Astrocyte of the spinal cord (primary cell): ENCODE results near the gene HOXD8.

Experiments
- DNase-seq: peaks from one replicate; pipeline ENCODE4 v3.0.0; 2011; ENCODE audit warnings: low read depth, low spot score
- H3K4me3 ChIP-seq: 2 replicates; pipeline ENCODE4 v1.5.1; 2011; ENCODE audit warnings: low read depth, mild to moderate bottlenecking, low read length, moderate library complexity
- CTCF ChIP-seq: IDR thresholded peaks from 2 replicates; pipeline ENCODE4 v1.5.1; 2012; ENCODE audit warnings: low read depth, mild to moderate bottlenecking, low read length, inconsistent platforms
- in situ Hi-C: cut with HindIII; loops from 2 replicates; pipeline ENCODE4 v1.10.0; 2017; ENCODE audit warnings: low sequenced_read_pairs

HOXD8 gene

GRCh38 chr2:176130957-176131847 is 1.7 kb downstream of the HOXD8 start:
- DNase-seq = peak; percentile 11
- peak overlapping the region; percentile 37 for H3K4me3 ChIP-seq
- in situ Hi-C loops = no loop called here
- TF ChIP-seq CTCF = no peak

- in situ Hi-C loops = no loop called here
- peak overlapping the region; percentile 12 for H3K4me3 ChIP-seq
- no peak for TF ChIP-seq CTCF
- DNase-seq = no peak
Measured at GRCh38 chr2:176131848-176132158, 2.3 kb downstream of the HOXD8 start.

GRCh38 chr2:176132205-176133171 is 3.0 kb downstream of the HOXD8 start:
- peak; percentile 60 for DNase-seq
- in situ Hi-C loops = no loop called here
- peak overlapping the region; percentile 12 for H3K4me3 ChIP-seq
- TF ChIP-seq CTCF = no peak

GRCh38 chr2:176133389-176133788 is 3.9 kb downstream of the HOXD8 start:
- no peak for TF ChIP-seq CTCF
- no peak overlapping the region for H3K4me3 ChIP-seq
- no peak for DNase-seq
- in situ Hi-C loops = no loop called here

GRCh38 chr2:176134035-176134434 is 4.5 kb downstream of the HOXD8 start:
- in situ Hi-C loops = no loop called here
- H3K4me3 ChIP-seq = no peak overlapping the region
- no peak for TF ChIP-seq CTCF
- DNase-seq = no peak

- no peak overlapping the region for H3K4me3 ChIP-seq
- TF ChIP-seq CTCF = no peak
- in situ Hi-C loops = no loop called here
- peak; percentile 19 for DNase-seq
Measured at GRCh38 chr2:176135035-176135440, 5.5 kb downstream of the HOXD8 start.
